NCI-H774 (cell line): ENCODE data around the gene KCNQ1.

Experiments
- DNase-seq: peaks from one replicate; lab custom pipeline; 2025; lab: John Stamatoyannopoulos, UW

Gene KCNQ1

DNA sequence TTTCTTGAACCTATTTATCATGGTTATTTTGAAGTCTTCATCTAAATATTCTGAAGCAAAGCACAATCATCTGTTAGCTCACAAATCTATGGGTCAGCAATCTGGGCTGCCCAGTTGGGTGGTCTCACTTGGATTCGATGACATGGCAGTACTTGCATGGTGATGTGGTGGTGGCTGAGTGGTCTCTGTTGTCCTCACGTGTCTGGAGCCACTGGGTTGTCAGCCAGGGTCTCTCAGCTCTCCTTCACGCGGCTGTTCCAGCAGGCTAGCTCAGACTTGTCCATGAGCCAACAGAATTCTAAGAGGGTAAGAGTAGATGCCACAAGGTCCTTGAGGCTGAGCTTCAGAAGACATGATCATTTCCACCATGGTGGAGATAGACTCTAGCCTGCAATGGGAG lies 321.4 kb downstream of the KCNQ1 start:
- DNase-seq: no peak

- DNase-seq: no peak
Measured at GRCh38 chr11:2767071-2767470, 322.3 kb downstream of the KCNQ1 start.

- DNase-seq: no peak
Measured at GRCh38 chr11:2767801-2768200, 323.0 kb downstream of the KCNQ1 start.

GRCh38 chr11:2768471-2769408 lies 323.9 kb downstream of the KCNQ1 start:
- no peak for DNase-seq

DNA sequence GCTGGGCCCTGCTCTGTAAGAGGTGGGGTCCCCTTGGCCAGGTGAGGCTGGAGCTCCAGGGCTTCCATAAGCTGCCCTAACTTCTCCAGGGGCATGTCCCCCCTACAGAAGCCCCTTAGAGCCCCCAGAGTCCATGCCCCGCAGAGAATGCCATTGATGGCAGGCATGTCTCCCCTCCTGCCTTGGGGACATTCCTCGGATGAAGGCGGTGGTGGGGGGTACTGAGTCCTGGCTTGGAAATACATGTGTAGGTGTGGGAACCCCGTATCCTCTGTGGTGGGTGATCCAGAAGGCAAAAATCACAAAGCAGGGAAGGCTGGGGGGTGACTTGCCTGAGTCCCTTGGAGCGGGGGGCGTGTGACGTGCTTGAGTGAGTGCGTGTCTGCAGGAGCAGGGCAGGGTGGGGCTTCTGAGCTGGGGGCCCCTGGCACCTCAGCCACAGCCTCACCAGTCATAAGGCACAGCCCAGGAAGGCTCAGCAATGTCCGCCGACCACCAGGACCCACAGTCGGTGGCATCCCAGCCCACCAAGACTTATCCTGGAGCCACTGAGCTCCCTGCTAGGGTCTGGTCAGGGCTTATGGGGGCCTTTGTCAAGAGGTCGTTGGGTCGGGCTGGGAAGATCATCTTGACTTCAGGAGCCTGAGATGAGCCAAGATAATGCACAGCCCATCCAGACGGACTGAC lies 324.7 kb downstream of the KCNQ1 start:
- no peak for DNase-seq

DNA sequence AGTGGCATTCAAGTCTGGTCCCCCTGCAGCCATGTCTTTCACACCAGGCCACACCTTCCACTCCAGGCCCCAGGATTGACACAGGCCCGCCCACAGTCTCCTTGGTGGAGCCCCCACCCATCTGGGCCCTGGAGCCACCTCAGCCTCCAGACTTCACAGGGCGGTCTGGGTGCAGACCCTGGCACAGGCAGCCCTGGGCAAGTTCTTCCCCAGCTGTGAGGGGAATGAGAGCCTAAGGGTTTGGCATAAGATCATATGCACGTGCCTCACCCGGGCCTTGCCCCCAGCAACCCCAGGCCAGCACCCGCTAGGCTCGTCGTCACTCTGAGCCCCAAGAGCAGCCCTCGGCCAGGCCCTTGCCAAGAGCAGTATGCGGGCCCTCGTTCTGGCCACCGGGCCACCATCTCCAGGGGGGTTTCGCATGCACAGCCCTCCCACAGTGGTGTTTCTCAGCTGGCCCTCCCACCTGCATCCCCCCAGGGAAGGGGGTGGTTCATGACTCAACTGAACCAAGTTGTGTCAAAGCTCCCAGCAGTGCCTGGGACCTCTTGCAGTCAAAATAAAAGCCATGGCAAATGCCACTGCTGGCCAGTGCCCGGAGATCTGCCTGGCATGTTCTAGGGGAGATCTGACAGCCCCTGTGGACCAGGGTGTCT lies 325.4 kb downstream of the KCNQ1 start:
- DNase-seq: no peak

DNA sequence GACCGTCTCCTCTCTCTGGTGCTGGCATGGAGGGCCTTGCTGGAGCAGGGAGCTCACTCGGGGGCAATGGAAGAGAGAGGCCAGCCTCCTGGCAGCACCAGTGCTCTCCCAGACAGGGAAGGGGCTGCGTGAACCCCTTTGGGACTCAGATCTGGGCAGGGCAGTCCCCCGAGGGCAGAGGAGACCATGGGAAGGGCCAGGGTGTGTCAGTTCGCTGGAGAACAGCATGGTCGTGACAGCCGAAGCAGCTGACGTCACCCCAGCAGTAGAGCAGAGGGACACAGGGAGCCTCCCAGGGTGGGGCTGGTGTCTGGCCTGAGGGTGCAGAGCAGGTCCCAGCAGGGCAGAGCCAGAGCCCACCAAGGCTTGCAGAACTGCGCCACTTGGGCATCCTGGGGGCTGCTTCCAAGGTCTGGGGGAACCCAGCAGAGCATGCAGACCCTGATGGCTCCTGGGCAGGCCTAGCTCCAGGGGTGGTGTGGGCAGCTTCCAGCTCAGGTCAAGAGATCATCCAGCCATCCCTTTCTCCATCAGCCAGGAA lies 326.0 kb downstream of the KCNQ1 start:
- no peak for DNase-seq

DNA sequence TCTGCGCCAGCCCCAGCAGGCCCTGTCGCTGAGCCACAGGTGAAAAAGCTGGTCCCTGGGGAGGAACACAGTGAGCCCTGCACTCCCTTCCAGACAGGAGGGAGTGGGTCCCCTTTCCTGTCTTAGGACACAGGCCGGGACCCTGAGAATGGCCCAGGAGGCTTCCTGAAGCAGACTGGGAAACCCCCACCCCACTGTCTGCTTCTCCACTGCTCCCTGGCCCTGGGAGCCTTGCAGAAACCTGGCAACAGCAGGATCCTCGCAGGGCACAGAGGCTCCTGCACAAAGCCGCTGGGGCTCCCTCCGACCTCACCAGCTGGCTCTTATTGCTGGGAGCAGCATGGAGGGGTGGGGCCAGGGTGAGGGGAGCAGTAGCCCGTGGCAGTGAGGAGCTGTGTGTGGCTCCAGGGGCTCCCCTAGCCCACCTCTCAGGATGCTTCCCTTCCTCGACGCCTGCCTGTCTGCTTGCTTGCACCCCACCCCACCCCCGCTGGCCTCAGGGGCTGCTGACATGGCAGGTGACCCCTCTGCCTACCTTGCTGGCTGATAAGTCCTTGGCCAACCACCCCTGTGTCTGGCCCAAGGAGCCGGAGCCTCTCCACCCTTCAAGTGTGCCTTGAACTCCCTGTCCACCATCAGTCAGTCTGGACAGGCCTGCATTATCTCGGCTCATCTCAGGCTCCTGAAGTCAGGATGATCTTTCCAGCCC lies 327.1 kb downstream of the KCNQ1 start:
- no peak for DNase-seq

DNA sequence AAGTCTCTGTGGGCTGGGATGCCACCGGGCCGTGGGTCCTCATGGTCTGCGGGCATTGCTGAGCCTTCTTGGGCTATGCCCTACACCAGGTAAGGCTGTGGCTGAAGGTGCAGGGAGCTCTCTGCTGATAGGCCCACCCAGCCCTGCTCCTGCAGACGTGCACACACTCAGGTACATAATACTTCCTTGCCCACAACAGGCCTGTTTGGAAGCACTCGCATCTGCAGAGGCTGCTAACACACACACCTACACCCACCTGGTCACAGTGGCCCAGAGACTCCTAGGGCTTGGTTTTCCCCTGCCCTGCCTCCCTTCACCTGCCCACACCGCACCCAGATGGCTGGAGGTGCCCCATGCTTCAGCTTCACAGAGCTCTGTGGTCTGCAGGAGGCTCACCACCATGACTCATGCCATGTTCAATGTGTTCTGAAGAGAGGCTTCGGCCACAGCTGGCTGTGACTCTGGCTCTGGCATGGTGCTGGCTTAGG lies 327.8 kb downstream of the KCNQ1 start:
- no peak for DNase-seq

GRCh38 chr11:2774173-2775082 lies 329.6 kb downstream of the KCNQ1 start:
- no peak for DNase-seq

DNA sequence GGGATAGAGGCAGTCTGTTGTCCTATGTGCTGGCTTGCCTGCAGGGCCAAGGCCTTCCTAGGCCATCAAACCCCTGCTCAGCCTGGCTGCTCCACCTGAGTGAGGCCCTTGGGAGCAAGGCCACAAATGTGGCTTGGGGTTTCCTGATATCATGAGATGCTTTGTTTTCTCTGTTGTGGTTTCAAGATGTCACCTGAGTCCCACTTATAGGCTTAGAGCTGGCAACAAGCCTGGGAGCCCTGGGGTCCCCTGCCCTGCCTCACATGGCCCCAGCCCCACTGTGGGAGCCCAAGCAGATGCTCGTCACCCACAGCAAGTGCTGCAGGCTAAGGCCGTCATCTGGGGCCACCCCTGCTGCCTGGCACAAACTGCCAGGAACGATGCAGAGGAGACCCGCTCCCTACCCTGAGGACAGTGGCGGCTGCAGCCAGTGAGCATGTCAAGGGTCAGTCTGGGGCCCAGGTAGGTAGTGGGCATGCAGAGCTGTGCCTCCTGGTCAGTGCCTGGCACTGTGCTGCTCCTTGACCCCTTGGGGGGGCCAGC lies 330.3 kb downstream of the KCNQ1 start:
- DNase-seq: no peak

DNA sequence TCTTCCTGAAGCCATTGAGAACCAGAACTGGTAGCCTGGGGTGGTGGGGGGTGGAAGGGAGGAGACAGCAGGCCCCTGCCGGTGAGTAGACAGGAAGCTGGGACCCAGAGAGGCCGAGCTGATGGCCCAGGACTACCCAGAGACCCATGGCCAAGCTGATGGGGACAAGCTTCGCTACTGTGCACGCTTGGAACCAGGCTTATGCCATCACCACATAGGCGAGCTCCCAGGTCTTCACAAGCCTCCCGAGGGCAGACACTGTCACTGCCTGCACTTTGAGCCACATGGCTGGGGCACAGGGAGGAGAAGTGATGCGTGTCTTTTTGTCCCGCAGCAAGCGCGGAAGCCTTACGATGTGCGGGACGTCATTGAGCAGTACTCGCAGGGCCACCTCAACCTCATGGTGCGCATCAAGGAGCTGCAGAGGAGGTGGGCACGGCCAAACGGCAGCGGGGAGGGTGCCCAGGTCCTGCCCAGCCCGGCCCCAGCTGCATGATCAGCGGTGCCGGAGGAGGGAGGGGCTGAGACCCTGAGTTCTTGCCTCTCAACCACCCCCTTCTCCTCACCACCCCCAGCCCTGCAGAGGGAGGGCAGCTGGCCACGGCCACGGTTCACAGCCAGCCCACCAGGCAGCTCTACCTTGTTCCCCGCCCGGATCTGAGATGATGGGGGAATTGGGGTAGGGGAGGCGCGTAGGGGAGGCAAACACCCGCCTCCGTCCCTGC lies 331.0 kb downstream of the KCNQ1 start:
- no peak for DNase-seq

DNA sequence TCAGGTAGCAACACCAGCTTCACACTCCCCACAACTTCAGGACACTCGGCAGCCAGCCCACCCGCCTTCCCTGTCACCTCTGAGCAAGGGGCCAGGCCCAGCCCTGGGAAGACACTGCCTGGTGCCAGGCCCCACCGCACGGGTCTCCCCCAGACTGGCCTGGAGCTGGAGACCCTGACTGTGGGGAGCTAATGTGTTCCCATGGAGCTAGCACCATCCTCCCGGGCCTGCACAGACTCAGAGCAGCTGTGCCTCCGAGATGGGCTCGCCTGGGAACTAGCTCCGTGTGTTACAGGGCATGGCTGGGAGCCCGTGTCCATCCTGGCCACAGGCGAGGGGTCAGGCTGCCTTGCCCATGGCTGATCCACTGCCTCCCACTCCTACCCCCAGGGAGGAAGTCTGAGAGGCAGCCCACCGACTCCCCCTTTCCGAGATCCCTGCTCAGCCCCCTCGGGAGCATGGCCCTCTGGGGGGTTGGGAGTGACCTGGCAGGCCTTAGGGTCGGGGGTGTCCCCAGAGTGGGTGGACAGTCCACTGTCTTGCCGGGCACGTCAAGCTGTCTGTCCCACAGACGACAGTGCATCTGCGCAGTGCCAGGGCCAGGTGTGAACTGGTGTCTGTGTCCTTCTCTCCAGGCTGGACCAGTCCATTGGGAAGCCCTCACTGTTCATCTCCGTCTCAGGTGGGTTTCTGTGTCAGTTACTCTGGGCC lies 331.7 kb downstream of the KCNQ1 start:
- no peak for DNase-seq

DNA sequence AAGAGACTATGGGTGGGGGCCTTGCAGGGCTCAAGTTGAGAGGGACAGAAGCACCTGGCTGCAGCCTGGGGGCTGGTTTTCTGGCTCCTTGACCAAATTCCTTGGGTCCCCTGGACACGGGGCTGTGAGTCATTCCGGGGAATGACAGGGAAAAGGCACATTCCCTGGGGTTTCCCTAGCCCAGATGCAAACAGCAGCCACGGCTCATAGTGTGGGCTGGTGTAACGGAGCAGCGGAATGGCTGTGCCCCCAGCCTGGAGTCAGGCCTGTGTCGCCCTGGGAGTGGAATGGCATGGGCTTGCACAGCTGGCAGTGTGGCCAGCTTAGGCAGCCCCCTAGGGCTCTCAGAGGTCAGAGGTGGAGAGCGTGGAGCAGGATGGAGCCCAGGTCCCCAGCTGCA lies 332.6 kb downstream of the KCNQ1 start:
- no peak for DNase-seq

- DNase-seq: no peak
Measured at GRCh38 chr11:2777871-2778629, 333.2 kb downstream of the KCNQ1 start.

GRCh38 chr11:2778630-2779498 lies 334.1 kb downstream of the KCNQ1 start:
- peak; percentile 11 for DNase-seq

- no peak for DNase-seq
Measured at GRCh38 chr11:2779499-2779980, 334.7 kb downstream of the KCNQ1 start.
